ENCODE data around the gene FTMT.

DNA sequence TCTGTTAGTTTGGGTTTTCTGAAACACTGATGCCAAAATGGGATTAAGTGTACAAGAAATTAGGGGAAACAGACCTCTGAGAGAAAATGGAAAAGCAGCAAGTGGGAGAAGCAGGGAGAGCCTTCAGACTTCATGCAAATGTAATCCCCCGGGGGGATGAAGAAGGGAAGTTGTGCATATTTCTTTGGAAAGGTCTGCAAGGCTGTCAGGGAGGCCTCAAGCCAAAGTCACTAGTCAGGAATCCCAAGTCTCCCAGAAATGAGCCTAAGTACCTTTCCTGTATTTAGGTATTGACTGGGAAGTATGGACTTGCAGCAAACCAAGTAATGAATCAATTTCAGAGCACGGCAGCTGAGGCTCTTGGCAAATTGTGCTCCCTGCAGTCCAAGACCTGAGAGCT lies 2.2 kb downstream of the FTMT start:
- TF ChIP-seq, protein P1, sequence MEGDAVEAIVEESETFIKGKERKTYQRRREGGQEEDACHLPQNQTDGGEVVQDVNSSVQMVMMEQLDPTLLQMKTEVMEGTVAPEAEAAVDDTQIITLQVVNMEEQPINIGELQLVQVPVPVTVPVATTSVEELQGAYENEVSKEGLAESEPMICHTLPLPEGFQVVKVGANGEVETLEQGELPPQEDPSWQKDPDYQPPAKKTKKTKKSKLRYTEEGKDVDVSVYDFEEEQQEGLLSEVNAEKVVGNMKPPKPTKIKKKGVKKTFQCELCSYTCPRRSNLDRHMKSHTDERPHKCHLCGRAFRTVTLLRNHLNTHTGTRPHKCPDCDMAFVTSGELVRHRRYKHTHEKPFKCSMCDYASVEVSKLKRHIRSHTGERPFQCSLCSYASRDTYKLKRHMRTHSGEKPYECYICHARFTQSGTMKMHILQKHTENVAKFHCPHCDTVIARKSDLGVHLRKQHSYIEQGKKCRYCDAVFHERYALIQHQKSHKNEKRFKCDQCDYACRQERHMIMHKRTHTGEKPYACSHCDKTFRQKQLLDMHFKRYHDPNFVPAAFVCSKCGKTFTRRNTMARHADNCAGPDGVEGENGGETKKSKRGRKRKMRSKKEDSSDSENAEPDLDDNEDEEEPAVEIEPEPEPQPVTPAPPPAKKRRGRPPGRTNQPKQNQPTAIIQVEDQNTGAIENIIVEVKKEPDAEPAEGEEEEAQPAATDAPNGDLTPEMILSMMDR (IDR thresholded peaks at IDR 0.05) = no peak
- no peak for TF ChIP-seq POLR2A (IDR thresholded peaks at IDR 0.05)

Measured in esophagus squamous epithelium (tissue), 4 donors.